Measurements from ENCODE around the gene MROH7.

MROH7 gene

DNA sequence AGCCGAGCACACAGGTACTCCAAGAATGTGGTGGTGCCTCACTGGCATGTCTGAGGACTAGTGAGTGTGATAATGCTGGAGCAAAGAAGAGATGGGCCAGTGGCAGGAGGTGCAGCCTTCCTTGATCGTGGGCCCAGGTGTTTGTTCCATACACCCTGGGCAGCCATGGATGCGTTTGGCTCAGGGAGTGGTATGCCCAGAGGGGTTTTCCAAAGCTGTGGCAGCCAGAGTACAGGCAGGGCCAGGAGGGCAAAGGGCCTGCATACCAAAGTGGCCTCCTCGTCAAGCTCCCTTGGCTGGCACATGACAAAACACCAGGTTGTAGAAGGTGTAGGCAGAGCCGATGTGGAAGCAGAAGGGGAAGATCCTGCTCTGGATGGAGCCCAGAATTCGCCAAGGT is 103.7 kb downstream of the MROH7 start:
- DNase-seq = no peak

DNA sequence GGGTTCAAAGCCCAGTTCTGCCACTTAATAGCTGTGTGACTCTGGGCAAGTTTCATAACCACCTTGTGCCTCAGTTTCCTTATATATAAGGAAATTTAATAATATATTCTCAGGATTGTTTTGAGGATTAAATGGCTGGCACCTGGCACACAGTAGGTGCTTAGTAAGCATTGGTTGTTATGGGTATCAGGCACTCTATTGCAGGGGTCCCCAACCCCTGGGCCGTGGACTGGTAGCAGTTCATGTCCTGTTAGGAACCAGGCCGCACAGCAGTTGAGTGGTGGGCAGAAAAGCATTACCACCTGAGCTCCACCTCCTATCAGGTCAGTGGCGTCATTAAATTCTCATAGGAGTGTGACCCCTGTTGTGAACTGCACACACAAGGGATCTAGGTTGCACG is 104.3 kb downstream of the MROH7 start:
- DNase-seq = no peak

DNA sequence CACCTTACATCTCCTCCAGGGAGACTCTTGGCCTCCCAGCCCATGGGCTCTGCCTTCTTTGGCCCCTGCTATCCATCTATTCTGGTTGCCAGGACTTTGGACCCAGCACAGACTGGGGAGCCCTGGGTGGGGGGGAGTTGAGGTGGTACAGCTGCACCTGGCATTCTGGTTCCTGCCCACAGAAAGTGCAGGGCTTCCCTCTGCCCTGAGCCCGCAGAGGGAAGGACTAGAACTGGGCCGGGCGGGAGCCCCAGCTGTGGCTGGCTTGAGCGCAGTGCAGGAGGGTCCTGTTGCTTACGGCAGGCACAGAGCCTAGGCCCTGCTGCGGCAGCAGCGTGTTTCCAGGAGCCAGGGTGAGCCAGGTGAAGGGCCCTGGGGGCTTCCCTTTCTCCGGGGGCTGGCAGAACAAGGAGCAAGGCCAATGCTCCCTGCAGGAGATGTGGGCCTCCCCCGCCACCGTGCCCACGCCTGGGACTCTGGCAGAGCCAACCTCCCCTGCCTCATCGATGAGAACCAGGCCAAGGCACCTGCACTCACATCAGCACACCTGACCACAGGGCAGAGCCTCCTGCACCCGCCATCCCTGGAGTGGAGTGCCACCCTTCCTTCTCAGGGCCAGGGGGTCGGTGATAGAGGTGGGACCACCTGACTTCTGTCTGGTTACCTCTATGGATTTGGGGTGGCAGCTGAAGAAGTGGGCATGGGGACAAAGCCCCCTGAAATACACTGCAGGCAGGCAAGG is 106.7 kb downstream of the MROH7 start:
- DNase-seq = no peak

DNA sequence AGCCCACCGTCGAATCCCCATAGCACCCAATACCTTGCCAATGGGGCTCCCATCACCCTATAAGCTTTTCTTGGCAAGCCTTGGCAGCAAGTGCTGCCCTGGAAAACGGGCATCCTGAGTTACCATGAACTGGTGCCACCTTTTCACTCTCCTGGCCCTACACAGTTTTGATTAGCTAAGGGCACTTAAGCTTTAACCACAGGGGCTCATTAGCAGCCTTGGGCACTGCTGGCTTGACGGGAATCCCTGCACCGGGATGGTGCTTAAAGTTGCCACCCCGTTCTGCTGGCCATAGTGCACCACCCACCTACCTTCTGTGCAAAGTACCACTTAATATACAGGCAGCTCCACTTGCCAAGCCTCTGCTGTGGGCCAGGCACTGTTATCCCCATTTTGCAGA is 109.0 kb downstream of the MROH7 start:
- DNase-seq = no peak

DNA sequence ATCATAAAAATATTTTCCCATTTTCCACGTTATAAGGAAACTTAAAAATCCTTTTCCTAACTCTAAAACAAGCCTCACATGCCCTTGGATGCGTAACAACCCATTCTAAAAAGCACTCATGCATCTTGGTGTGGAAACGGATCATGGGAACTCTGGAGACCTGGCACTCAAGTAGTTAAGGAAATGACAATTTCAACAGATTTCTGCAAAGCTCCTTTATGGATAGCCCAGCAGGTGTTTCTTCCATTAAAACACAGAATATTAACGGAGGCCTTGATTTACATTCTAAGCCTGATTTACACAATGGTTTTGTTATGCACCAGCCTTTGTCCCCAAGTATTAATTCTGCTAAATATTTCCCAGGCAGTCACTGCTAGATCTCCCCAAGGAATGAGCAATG is 109.8 kb downstream of the MROH7 start:
- DNase-seq = no peak

DNA sequence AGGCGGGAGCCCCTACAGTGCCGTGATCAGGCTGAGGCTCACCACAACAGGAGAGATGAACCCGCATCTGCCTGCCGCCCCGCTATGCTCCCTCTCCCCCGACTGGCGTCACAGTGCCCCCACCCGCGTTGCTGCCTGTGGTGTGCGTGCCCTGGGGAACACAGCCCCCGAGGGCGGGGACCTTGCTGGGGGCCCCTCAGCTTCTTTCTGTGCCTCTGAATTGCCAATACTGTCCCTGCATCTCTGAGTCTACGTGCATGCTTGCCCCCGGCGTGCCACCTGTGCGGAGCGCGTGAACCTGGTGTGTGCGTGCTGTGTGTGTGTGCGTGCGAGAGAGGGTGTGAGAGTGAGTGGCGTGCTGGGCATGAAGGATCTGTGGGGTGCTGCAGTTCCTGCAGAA is 112.5 kb downstream of the MROH7 start:
- no peak for DNase-seq

DNA sequence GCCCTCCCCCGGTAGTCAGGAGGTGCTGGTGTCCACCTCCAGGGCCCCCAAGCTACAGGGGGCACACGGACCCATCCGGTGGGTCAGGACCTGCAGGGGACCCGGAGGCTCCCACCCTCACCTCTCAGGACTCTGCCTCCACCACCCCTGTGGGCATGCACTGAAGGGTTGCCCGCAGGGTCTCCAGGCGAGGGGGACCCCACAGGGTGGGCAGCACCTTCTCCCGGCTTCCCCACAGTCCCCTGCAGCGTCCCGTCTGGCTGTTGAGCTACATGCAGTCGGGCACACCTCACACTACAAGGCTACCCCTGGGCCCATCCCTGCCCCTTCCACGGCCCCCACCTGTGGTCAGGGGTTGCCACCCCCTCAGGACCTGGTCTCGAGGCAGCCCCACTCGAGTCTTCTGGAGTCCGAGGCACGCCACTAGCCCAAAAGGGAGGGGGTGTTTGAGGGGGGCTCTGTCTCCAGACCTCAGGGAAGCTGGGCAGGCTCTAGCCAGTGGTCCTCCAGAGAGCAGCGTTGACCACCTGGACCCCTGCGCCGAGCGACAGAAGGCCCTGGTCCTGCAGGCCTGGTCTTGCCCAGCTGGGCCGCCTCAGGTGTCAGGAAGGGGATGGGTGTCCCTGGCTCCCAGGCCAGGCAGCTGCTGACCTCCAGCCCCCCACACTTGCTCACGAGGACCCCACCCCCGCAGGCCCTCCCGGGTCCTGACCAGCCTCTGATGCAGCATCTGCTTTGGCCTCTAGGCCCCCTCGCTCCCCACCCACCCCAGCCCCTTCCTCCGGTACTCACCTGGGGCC is 113.1 kb downstream of the MROH7 start:
- no peak for DNase-seq

DNA sequence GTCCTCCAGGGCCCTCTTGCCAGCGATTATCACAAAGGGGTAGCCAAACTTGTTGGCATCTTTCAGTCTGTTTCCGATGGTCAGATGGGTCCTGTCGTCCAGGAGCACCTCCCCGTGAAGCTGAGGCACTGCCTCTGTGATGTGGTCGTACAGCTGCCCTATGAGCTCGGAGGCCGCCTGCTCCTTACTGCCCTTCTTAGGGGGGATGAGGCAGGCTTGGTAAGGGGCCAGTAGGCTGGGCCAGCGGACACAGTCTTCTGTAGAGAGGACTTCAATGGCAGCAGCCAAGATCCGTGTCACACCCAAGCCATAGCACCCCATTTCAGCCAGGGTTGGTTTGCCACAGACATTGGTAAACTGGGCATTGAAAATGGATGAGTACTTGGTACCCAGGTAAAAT is 116.2 kb downstream of the MROH7 start:
- no peak for DNase-seq

DNA sequence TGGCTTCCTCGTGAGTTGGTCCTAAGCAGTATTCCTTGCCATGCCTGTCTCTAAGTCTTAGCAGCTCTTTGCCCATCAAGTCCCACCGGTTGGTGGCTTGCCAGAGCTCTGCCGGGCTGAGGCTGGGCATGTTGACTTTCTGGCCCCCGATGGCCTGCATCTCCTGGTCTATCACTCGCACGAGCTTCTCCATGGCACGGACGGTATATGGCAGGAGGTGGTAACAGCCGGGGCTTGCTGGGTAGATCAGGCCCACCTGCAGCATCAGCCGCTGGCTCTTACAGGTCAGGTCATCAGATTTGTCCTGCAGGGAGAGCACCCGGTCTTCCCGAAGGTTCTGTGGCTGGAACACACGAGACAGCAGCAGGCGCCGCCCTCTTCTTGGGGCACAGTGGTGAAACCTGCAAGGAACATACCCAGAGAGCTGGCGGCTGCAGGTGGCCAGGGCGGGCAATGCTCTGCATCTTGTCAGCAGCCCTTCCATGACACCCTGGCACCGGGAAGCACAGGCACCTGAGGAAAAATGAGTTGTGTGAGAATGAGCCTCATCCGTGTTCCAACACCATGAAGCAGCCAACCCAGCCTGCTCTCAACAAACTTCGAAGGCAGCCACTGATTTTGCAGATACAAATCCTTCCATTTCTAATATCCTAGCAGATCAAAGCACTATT is 117.2 kb downstream of the MROH7 start:
- no peak for DNase-seq

All from NCI-H2029 treated with DMSO at 0.1 percent for 48 hours (cell line).